H1 (cell line): ENCODE data around the gene CPLX1. TPM values are rescaled to one million over a fixed set of nuclear protein-coding genes. Genes with fewer than 3 reads are reported as not detected.

Experiments used
- CTCF ChIA-PET: fragments of 300-600 bp; sonication (Branson Sonifier 250); formaldehyde crosslinking; loops from one replicate; lab custom pipeline; 2021; ENCODE audit not compliant: partially characterized antibody; lab: Charles Lee
- POLR2A ChIA-PET: fragments of 300-600 bp; sonication (Branson Sonifier 250); formaldehyde crosslinking; loops from one replicate; lab custom pipeline; 2021; ENCODE audit warnings: inconsistent platforms; ENCODE audit not compliant: partially characterized antibody; lab: Charles Lee
- DNase-seq, 2 experiments: peaks; one replicate each; pipeline versions ENCODE4 v3.0.0 to v3.0.0-alpha.2; 2010 to 2022; ENCODE audit warnings: low spot score in 2 of 2, low read depth in 1 of 2, mixed read lengths in 1 of 2
- FAIRE-seq: peaks from 2 replicates; lab custom pipeline; 2011; peaks lifted over from hg19 to GRCh38; lab: Jason Lieb, UNC
- H2AFZ ChIP-seq: 2 replicates; pipeline ENCODE4 v1.8.1; 2012; ENCODE audit warnings: low read length, inconsistent platforms
- H2AK5ac ChIP-seq: 2 replicates; pipeline ENCODE4 v1.6.1; 2013; ENCODE audit warnings: low read depth, low read length
- H2BK120ac ChIP-seq: replicated peaks from 2 replicates; pipeline ENCODE3; 2013; ENCODE audit warnings: low read depth, low read length, inconsistent platforms
- H2BK12ac ChIP-seq: 2 replicates; pipeline ENCODE4 v1.6.1; 2013; ENCODE audit warnings: low read depth, low read length
- H2BK15ac ChIP-seq: 2 replicates; pipeline ENCODE4 v1.6.1; 2013; ENCODE audit warnings: low read length
- H2BK20ac ChIP-seq: 2 replicates; pipeline ENCODE4 v1.6.1; 2013; ENCODE audit warnings: low read length
- H2BK5ac ChIP-seq: 2 replicates; pipeline ENCODE4 v1.6.1; 2013; ENCODE audit warnings: low read depth, low read length
- H3K14ac ChIP-seq: 2 replicates; pipeline ENCODE4 v1.6.1; 2013; ENCODE audit warnings: inconsistent platforms; ENCODE audit not compliant: insufficient read length
- H3K18ac ChIP-seq: 2 replicates; pipeline ENCODE4 v1.6.1; 2013; ENCODE audit warnings: low read length; ENCODE audit errors: extremely low read depth
- H3K23ac ChIP-seq: 2 replicates; pipeline ENCODE4 v1.6.1; 2013; ENCODE audit warnings: inconsistent platforms; ENCODE audit not compliant: insufficient read length
- H3K23me2 ChIP-seq: 2 replicates; pipeline ENCODE4 v1.6.1; 2013; ENCODE audit warnings: low read depth, low read length
- H3K27ac ChIP-seq: 2 replicates; pipeline ENCODE4 v1.6.1; 2011; ENCODE audit warnings: low read depth, low read length, inconsistent platforms
- H3K27me3 ChIP-seq, 4 experiments: replicated peaks in 1 of 4; 1 replicate in 1 of 4; 2 replicates in 3 of 4; pipeline versions ENCODE4 v1.6.1 to v1.8.1; 2011 to 2013; ENCODE audit warnings: low read length in 3 of 4, mild to moderate bottlenecking in 3 of 4, inconsistent platforms in 2 of 4, mixed read lengths in 2 of 4, moderate library complexity in 1 of 4; ENCODE audit not compliant: control insufficient read depth in 3 of 4, insufficient read depth in 3 of 4; ENCODE audit errors: extremely low read depth in 1 of 4
- H3K36me3 ChIP-seq, 4 experiments: 2 replicates each; pipeline versions ENCODE4 v1.6.1 to v1.8.1; 2011 to 2013; ENCODE audit warnings: mild to moderate bottlenecking in 4 of 4, low read length in 3 of 4, moderate library complexity in 2 of 4, control low read depth in 1 of 4, inconsistent platforms in 1 of 4; ENCODE audit not compliant: insufficient read depth in 4 of 4, control insufficient read depth in 2 of 4
- H3K4ac ChIP-seq: replicated peaks from 2 replicates; pipeline ENCODE3; 2013; ENCODE audit warnings: low read length, low read depth, mixed read lengths, inconsistent platforms; ENCODE audit not compliant: insufficient read length
- H3K4me1 ChIP-seq, 4 experiments: replicated peaks in 1 of 4; 1 replicate in 1 of 4; 2 replicates in 3 of 4; pipeline versions ENCODE4 v1.6.1 to v1.8.1; 2011 to 2013; ENCODE audit warnings: low read length in 3 of 4, inconsistent platforms in 2 of 4, mixed read lengths in 1 of 4; ENCODE audit not compliant: insufficient read depth in 4 of 4, control insufficient read depth in 3 of 4
- H3K4me2 ChIP-seq, 2 experiments: 2 replicates each; pipeline versions ENCODE4 v1.6.1 to v1.8.1; 2011 to 2013; ENCODE audit warnings: low read depth in 2 of 2, low read length in 2 of 2, control low read depth in 1 of 2, inconsistent platforms in 1 of 2, mild to moderate bottlenecking in 1 of 2; ENCODE audit not compliant: insufficient read depth in 1 of 2
- H3K4me3 ChIP-seq, 4 experiments: fragments of 200-600, 300-600 bp in 1 of 4; sonication (generic), shearing (Covaris generic), sonication (Bioruptor Twin) in 1 of 4; 2 replicates each; pipeline versions ENCODE4 v1.5.1 to v1.8.1; 2011 to 2016; ENCODE audit warnings: low read length in 4 of 4, low read depth in 3 of 4, control low read depth in 2 of 4, inconsistent platforms in 2 of 4, mild to moderate bottlenecking in 2 of 4, mixed read lengths in 1 of 4, moderate library complexity in 1 of 4; ENCODE audit not compliant: insufficient read depth in 2 of 4; ENCODE audit errors: extremely low read depth in 1 of 4
- H3K56ac ChIP-seq: replicated peaks from 2 replicates; pipeline ENCODE3; 2013; ENCODE audit warnings: low read depth, mild to moderate bottlenecking, mixed read lengths, low read length, inconsistent platforms; ENCODE audit not compliant: insufficient read length
- H3K79me1 ChIP-seq: 2 replicates; pipeline ENCODE4 v1.6.1; 2013; ENCODE audit warnings: low read depth, low read length, control low read depth
- H3K79me2 ChIP-seq, 2 experiments: 2 replicates each; pipeline versions ENCODE4 v1.6.1 to v1.8.1; 2012 to 2013; ENCODE audit warnings: low read length in 2 of 2, mild to moderate bottlenecking in 2 of 2, inconsistent platforms in 1 of 2; ENCODE audit not compliant: insufficient read depth in 2 of 2, control insufficient read depth in 1 of 2
- H3K9ac ChIP-seq, 4 experiments: replicated peaks in 1 of 4; 1 replicate in 1 of 4; 2 replicates in 3 of 4; pipeline versions ENCODE4 v1.6.1 to v1.8.1; 2011 to 2013; ENCODE audit warnings: low read depth in 3 of 4, low read length in 3 of 4, control low read depth in 2 of 4, mild to moderate bottlenecking in 2 of 4, moderate library complexity in 2 of 4, inconsistent platforms in 1 of 4; ENCODE audit errors: extremely low read depth in 1 of 4
- H3K9me3 ChIP-seq, 2 experiments: 2 replicates each; pipeline versions ENCODE4 v1.6.1 to v1.8.1; 2012 to 2013; ENCODE audit warnings: mild to moderate bottlenecking in 2 of 2, moderate library complexity in 2 of 2, control low read depth in 1 of 2, inconsistent platforms in 1 of 2, low read depth in 1 of 2, low read length in 1 of 2, mixed read lengths in 1 of 2; ENCODE audit not compliant: insufficient read depth in 2 of 2
- H4K20me1 ChIP-seq, 2 experiments: replicated peaks in 1 of 2; 2 replicates each; pipeline versions ENCODE3 to v1.8.1; 2011 to 2013; ENCODE audit warnings: inconsistent platforms in 2 of 2, low read length in 2 of 2, mild to moderate bottlenecking in 1 of 2; ENCODE audit not compliant: insufficient read depth in 2 of 2, control insufficient read depth in 1 of 2
- H4K5ac ChIP-seq: 2 replicates; pipeline ENCODE4 v1.6.1; 2013; ENCODE audit warnings: low read length, low read depth, mixed read lengths, inconsistent platforms; ENCODE audit not compliant: insufficient read length
- H4K8ac ChIP-seq: 2 replicates; pipeline ENCODE4 v1.8.0; 2013; ENCODE audit warnings: mild to moderate bottlenecking, moderate library complexity, low read length, inconsistent platforms; ENCODE audit not compliant: insufficient read depth; ENCODE audit errors: extremely low read depth
- H4K91ac ChIP-seq: replicated peaks from 2 replicates; pipeline ENCODE3; 2013; ENCODE audit warnings: low read length, mixed read lengths, inconsistent platforms; ENCODE audit not compliant: insufficient read length
- CEBPB ChIP-seq: IDR thresholded peaks from 2 replicates; pipeline ENCODE4 v1.6.1; 2012; ENCODE audit warnings: low read depth, low read length
- FOSL1 ChIP-seq: IDR thresholded peaks from 2 replicates; pipeline ENCODE4 v1.6.1; 2011; ENCODE audit warnings: mild to moderate bottlenecking, low read depth, low read length, moderate library complexity; ENCODE audit not compliant: insufficient read depth
- GABPA ChIP-seq: IDR thresholded peaks from 2 replicates; pipeline ENCODE4 v1.6.1; 2011; ENCODE audit warnings: mild to moderate bottlenecking, low read length, moderate library complexity, borderline replicate concordance; ENCODE audit not compliant: insufficient read depth
- JUND ChIP-seq: IDR thresholded peaks from 2 replicates; pipeline ENCODE4 v1.6.1; 2011; ENCODE audit warnings: mild to moderate bottlenecking, improper control_type of control experiment, low read length
- NANOG ChIP-seq: IDR thresholded peaks from 2 replicates; pipeline ENCODE4 v1.6.1; 2011; ENCODE audit warnings: low read length, low read depth, mild to moderate bottlenecking, inconsistent platforms; ENCODE audit not compliant: insufficient read depth, poor library complexity, severe bottlenecking
- POLR2A ChIP-seq, 2 experiments: IDR thresholded peaks; 1 replicate in 1 of 2; 2 replicates in 1 of 2; pipeline ENCODE4 v1.6.1; 2011; ENCODE audit warnings: low read depth in 2 of 2, low read length in 2 of 2, mild to moderate bottlenecking in 2 of 2; ENCODE audit errors: control extremely low read depth in 1 of 2
- POU5F1 ChIP-seq: IDR thresholded peaks from 2 replicates; pipeline ENCODE4 v1.6.1; 2011; ENCODE audit warnings: low read depth, mild to moderate bottlenecking, low read length, moderate library complexity
- RNF2 ChIP-seq: fragments of 200-900, 300-1000 bp; sonication (generic); IDR thresholded peaks from 2 replicates; pipeline ENCODE4 v1.7.1; 2016; ENCODE audit warnings: borderline replicate concordance, low read depth, mild to moderate bottlenecking, antibody characterized with exemption, low read length; ENCODE audit not compliant: poor library complexity, severe bottlenecking; ENCODE audit errors: missing control alignments
- SP2 ChIP-seq: IDR thresholded peaks from 2 replicates; pipeline ENCODE4 v1.6.1; 2012; ENCODE audit warnings: mild to moderate bottlenecking, low read length, inconsistent platforms
- TCF12 ChIP-seq: IDR thresholded peaks from 2 replicates; pipeline ENCODE4 v1.6.1; 2011; ENCODE audit warnings: low read depth, mild to moderate bottlenecking, low read length
- WGBS, 2 experiments: shearing (Covaris generic) in 1 of 2; methylation state at CpG; one replicate each; pipeline versions ENCODE4 v1.1.6 to v1.1.7; 2013 to 2015; ENCODE audit warnings: low lambda C conversion rate in 2 of 2, mixed read lengths in 2 of 2, inconsistent platforms in 1 of 2, low coverage in 1 of 2, missing lambda C conversion rate in 1 of 2; ENCODE audit not compliant: insufficient replicate concordance in 2 of 2, insufficient coverage in 1 of 2, insufficient read length in 1 of 2; ENCODE audit errors: extremely low coverage in 1 of 2, missing lambda C conversion rate in 1 of 2; 5-methylcytosine and 5-hydroxymethylcytosine counted together
- polyA plus RNA-seq, 7 experiments: library from polyadenylated mRNA; depleted of rRNA in 3 of 7; stranded (reverse) in 5 of 7; unstranded in 2 of 7; fragments of >200 nt in 5 of 7; fragments of 200-250 nt in 2 of 7; gene quantifications; 1 replicate in 5 of 7; 2 replicates in 1 of 7; 4 replicates in 1 of 7; pipeline versions ENCODE4 v1.2.1 to v1.2.3, GENCODE V29; 2011 to 2013; ENCODE audit warnings: missing spikeins in 2 of 7, mixed read lengths in 2 of 7
- total RNA-seq: library from RNA; stranded (reverse); fragmentation: NEBNext Ultra II Directional; extraction: Animal tissue kit (Norgen Biotek cat#: 25700); gene quantifications from 2 replicates; pipeline ENCODE4 v1.2.1, GENCODE V29; 2021
- TF ChIP-seq, protein P1 (sequence below): IDR thresholded peaks from 2 replicates; pipeline ENCODE4 v1.6.1; 2011; ENCODE audit warnings: low read length, improper control_type of control experiment

Gene CPLX1
- total and polyA plus RNA-seq, 2 of the 8 experiments (the other 6 are each of a cell fraction or from before 2014, with no cell fraction given) = 0.32 to 0.56 TPM

- H3K23me2 ChIP-seq = peaks cover 4% of the 10 kb centered on the region; the same call in 1 of the 2 replicates
- H3K9ac ChIP-seq = no peak overlapping the region
- H2AK5ac ChIP-seq = no peak overlapping the region
- no peak for FAIRE-seq
- ChIA-PET POLR2A (interaction anchor here (1.4 kb wide), 1 partner anchor 46 kb away, joined by 3 read pairs; no protein-coding TSS in a partner anchor), CTCF (interaction anchor here (0.7 to 2.3 kb wide), 5 partner anchors 12 to 67 kb away, joined by 3 to 7 read pairs (median 3); no protein-coding TSS in a partner anchor)
- H2BK20ac ChIP-seq = no peak overlapping the region
- no peaks in the 10 kb centered on the region; a peak in 1 of 7 replicates for H3K4me1 ChIP-seq
- no peak overlapping the region for H4K91ac ChIP-seq
- H3K79me1 ChIP-seq = no peaks in the 10 kb centered on the region
- H4K20me1 ChIP-seq = peaks cover 1 to 11% of the 10 kb centered on the region in 2 experiments
- no peak overlapping the region for H3K14ac ChIP-seq
- no peak overlapping the region for H2BK120ac ChIP-seq
- no peak overlapping the region for H4K8ac ChIP-seq
- H3K4me3 ChIP-seq = no peak overlapping the region
- DNase-seq = no peak
- H3K4ac ChIP-seq = no peak overlapping the region
- no peak overlapping the region for H3K4me2 ChIP-seq
- no peak overlapping the region for H2AFZ ChIP-seq
- no peak overlapping the region for H4K5ac ChIP-seq
- no peak overlapping the region for H3K23ac ChIP-seq
- H3K9me3 ChIP-seq = no peaks in the 10 kb centered on the region
- H3K27me3 ChIP-seq = peaks cover 13 to 26% (median 22%) of the 10 kb centered on the region in 4 experiments
- no peaks in the 10 kb centered on the region for H3K36me3 ChIP-seq
- H2BK5ac ChIP-seq = no peak overlapping the region
- no peak overlapping the region for H2BK12ac ChIP-seq
- no peak overlapping the region for H3K27ac ChIP-seq
- WGBS, 2 experiments = 85% methylated on average over 15 of the region's 23 CpGs; no CpG with 5 or more reads in 1 of the 2 experiments
- no peak overlapping the region for H3K18ac ChIP-seq
- no peak overlapping the region for H3K56ac ChIP-seq
- H3K79me2 ChIP-seq = no peaks in the 10 kb centered on the region
- H2BK15ac ChIP-seq = no peak overlapping the region
- TF ChIP-seq, protein P1, sequence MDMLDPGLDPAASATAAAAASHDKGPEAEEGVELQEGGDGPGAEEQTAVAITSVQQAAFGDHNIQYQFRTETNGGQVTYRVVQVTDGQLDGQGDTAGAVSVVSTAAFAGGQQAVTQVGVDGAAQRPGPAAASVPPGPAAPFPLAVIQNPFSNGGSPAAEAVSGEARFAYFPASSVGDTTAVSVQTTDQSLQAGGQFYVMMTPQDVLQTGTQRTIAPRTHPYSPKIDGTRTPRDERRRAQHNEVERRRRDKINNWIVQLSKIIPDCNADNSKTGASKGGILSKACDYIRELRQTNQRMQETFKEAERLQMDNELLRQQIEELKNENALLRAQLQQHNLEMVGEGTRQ = no peak
- TF ChIP-seq POU5F1 (no peak), JUND (no peak), FOSL1 (no peak), POLR2A (IDR thresholded peaks at IDR 0.05; ENCODE audit: control extremely low read depth in 1 of 2, low read depth in 2 of 2, low read length in 2 of 2) (no peak), SP2 (no peak), TCF12 (no peak), GABPA (no peak), NANOG (no peak), CEBPB (no peak), RNF2 (no peak)
Measured at GRCh38 chr4:830601-831482, 4.9 kb upstream of the CPLX1 start.
